Measurements from ENCODE around the gene KCNK10.

The KCNK10 gene

DNA sequence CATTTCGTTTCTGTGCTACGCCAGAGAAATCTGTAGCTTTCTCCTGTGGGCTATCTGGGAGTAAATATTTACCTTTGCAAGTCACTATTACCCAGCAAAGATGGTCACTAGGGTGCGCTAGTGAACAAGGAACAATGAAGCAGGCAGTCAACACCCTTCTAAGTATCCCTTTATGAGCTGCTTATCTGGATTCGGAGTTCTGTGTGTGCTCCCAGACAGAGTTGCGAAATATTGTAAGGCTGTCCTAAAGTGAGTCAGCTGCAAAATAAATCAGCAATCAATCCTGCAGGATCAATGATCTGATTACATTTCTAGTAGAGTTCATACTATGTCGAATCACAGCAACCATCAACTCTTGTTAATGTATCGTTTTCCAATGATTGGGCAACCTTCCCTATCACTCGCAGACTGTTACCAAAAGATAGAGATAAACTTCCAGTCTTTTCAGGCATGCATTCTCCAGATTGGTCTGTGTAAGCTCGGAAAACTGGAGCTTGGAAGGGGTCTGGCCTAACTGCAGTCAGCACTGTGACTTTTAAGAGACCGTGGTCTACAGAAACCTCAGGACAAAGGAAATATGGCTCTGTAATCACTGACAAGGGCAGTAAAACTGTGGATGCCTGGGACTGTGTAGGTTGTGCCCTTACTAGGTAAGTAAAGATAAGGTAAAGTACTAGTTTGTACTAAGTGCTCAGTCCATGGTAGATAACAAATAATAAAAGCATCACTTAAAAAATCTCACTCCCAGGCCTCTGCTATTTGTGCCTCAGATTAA lies 133.5 kb downstream of the KCNK10 start:
- TF ChIP-seq, protein P1, sequence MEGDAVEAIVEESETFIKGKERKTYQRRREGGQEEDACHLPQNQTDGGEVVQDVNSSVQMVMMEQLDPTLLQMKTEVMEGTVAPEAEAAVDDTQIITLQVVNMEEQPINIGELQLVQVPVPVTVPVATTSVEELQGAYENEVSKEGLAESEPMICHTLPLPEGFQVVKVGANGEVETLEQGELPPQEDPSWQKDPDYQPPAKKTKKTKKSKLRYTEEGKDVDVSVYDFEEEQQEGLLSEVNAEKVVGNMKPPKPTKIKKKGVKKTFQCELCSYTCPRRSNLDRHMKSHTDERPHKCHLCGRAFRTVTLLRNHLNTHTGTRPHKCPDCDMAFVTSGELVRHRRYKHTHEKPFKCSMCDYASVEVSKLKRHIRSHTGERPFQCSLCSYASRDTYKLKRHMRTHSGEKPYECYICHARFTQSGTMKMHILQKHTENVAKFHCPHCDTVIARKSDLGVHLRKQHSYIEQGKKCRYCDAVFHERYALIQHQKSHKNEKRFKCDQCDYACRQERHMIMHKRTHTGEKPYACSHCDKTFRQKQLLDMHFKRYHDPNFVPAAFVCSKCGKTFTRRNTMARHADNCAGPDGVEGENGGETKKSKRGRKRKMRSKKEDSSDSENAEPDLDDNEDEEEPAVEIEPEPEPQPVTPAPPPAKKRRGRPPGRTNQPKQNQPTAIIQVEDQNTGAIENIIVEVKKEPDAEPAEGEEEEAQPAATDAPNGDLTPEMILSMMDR (IDR thresholded peaks at IDR 0.05): peak; percentile 77

DNA sequence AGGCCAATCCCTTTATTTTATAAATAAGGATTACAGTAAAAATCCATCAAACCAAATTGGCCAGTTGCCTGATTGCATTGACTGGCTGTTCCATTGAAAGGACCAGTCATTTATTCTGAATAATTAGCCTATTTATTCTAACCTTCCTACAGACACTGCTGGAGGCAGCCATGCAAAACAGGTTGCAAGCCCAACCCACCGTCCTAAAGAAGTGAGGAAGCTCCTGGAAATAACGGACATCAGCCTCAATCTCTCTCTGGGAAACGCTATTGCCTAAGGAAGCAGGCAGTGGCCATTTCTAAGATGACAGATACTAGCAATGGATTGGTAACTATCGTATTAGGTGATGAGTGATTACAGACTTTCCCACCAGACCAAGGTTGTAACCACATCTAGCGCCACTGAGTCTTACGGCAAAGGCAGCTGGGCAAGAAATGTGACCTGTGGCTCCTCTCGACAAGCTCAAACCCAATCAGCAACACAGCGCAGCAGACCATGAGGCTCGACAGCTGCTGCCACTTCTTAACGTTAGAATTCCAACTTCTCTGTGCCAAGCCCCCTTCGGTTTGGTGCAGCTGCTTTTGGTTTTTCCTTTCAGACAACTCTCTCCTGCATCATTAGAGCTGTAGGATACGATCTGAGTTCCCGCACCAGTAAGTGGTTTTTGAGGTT lies 134.2 kb downstream of the KCNK10 start:
- TF ChIP-seq, protein P1 (IDR thresholded peaks at IDR 0.05): no peak

DNA sequence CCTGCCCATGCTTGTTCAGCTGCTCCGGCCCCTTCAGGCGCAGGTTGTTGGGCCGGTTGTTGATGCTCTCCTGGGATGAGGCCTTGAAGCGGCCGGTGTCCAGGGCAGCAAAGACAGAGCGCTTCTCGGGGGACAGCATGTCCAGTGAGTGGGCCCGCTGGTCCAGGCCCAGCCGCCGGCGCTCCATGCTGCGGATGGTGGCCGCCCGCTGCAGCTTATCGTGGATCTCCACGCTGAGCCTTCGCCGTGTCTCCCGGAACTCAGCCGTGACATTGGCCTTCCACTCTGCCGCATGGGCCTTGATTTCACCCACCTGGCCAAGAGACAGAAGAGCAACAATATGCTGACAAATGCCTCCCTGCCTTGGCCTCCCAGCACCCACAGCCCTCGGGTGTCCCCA lies 137.2 kb downstream of the KCNK10 start:
- TF ChIP-seq, protein P1 (IDR thresholded peaks at IDR 0.05): no peak

DNA sequence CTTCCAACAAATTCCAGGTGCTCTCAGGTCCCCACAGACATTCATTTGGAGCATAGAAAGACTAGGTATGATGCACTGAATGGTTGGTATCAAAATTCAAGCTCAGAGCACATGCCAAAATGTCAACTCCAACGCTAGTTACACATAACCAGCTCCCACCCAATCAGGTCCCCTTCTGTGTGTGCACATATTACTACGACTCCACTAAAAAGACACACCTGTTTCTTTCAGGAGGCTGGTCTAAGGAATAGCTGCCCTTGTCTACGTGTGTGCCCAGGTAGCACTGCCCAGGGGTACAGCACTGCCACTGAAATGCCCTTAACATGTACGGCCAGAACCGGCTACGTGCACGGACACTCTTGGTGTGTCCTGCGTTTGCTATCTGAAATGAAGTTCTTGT lies 138.1 kb downstream of the KCNK10 start:
- TF ChIP-seq, protein P1 (IDR thresholded peaks at IDR 0.05): no peak

DNA sequence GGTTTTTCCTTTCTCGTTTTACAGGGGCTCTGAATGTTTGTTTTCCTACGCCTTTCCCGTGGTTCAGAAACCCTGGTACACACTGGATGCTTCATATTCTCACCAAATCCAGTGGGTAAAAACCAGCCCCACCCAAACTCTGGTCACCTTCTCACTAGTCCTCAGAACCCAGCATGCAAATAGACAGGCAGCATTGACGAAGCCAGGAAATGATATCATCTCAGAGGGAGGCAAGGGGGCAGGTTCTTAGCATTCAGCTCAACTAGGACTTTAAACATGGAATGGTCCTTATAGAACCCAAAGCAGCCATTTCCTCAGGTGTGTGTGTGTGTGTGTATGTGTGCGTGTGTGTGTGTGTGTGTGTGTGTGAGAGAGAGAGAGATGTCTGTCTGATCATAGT lies 142.0 kb downstream of the KCNK10 start:
- TF ChIP-seq, protein P1 (IDR thresholded peaks at IDR 0.05): no peak

DNA sequence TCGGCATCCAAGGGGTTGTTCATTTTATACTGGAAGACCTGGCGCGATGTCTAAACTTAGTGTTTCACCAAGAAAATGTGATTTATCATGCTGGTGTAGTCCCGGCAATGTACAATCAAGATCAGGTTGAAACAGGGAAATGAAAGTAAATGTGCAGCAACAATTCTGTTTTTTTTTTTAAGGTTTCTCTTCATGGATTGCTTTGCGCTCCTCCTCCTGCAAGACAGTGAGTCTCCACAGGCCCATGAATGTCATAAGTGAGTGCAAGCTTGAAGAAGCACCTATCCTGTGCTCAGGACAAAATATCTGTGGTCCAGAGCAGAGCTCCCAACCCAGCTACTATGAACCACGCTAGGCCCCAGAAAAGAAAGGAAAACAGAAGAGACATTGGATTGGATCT lies 143.4 kb downstream of the KCNK10 start:
- TF ChIP-seq, protein P1 (IDR thresholded peaks at IDR 0.05): no peak

DNA sequence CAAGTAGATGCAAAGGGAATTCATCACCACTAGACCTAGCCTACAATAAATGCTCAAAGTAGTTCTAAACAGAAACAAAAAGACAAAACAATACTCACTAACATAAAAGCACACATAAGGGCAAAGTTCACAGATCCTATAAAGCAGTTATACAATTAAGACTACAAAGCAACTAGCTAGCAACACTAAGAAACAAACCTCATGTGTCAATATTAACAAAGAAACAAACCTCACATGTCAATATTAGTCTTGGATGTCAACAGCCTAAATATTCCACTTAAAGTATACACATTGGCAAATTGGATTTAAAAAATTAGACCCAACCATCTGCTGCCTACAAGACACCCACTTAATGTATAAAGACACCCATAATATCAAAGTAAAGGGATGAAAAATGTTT lies 152.7 kb downstream of the KCNK10 start:
- TF ChIP-seq, protein P1 (IDR thresholded peaks at IDR 0.05): no peak
